H1 (cell line): Measurements from ENCODE around the gene ATF3. TPM values are rescaled to one million over a fixed set of nuclear protein-coding genes. Genes with fewer than 3 reads are reported as not detected.

ENCODE experiments used
- CTCF ChIA-PET: fragments of 300-600 bp; sonication (Branson Sonifier 250); formaldehyde crosslinking; loops from one replicate; lab custom pipeline; 2021; ENCODE audit not compliant: partially characterized antibody; lab: Charles Lee
- POLR2A ChIA-PET: fragments of 300-600 bp; sonication (Branson Sonifier 250); formaldehyde crosslinking; loops from one replicate; lab custom pipeline; 2021; ENCODE audit warnings: inconsistent platforms; ENCODE audit not compliant: partially characterized antibody; lab: Charles Lee
- DNase-seq, 2 experiments: peaks; one replicate each; pipeline versions ENCODE4 v3.0.0 to v3.0.0-alpha.2; 2010 to 2022; ENCODE audit warnings: low spot score in 2 of 2, low read depth in 1 of 2, mixed read lengths in 1 of 2
- FAIRE-seq: peaks from 2 replicates; lab custom pipeline; 2011; peaks lifted over from hg19 to GRCh38; lab: Jason Lieb, UNC
- H2AFZ ChIP-seq: 2 replicates; pipeline ENCODE4 v1.8.1; 2012; ENCODE audit warnings: low read length, inconsistent platforms
- H2AK5ac ChIP-seq: 2 replicates; pipeline ENCODE4 v1.6.1; 2013; ENCODE audit warnings: low read depth, low read length
- H2BK120ac ChIP-seq: replicated peaks from 2 replicates; pipeline ENCODE3; 2013; ENCODE audit warnings: low read depth, low read length, inconsistent platforms
- H2BK12ac ChIP-seq: 2 replicates; pipeline ENCODE4 v1.6.1; 2013; ENCODE audit warnings: low read depth, low read length
- H2BK15ac ChIP-seq: 2 replicates; pipeline ENCODE4 v1.6.1; 2013; ENCODE audit warnings: low read length
- H2BK20ac ChIP-seq: 2 replicates; pipeline ENCODE4 v1.6.1; 2013; ENCODE audit warnings: low read length
- H2BK5ac ChIP-seq: 2 replicates; pipeline ENCODE4 v1.6.1; 2013; ENCODE audit warnings: low read depth, low read length
- H3K14ac ChIP-seq: 2 replicates; pipeline ENCODE4 v1.6.1; 2013; ENCODE audit warnings: inconsistent platforms; ENCODE audit not compliant: insufficient read length
- H3K18ac ChIP-seq: 2 replicates; pipeline ENCODE4 v1.6.1; 2013; ENCODE audit warnings: low read length; ENCODE audit errors: extremely low read depth
- H3K23ac ChIP-seq: 2 replicates; pipeline ENCODE4 v1.6.1; 2013; ENCODE audit warnings: inconsistent platforms; ENCODE audit not compliant: insufficient read length
- H3K23me2 ChIP-seq: 2 replicates; pipeline ENCODE4 v1.6.1; 2013; ENCODE audit warnings: low read depth, low read length
- H3K27ac ChIP-seq: 2 replicates; pipeline ENCODE4 v1.6.1; 2011; ENCODE audit warnings: low read depth, low read length, inconsistent platforms
- H3K27me3 ChIP-seq, 4 experiments: replicated peaks in 1 of 4; 1 replicate in 1 of 4; 2 replicates in 3 of 4; pipeline versions ENCODE4 v1.6.1 to v1.8.1; 2011 to 2013; ENCODE audit warnings: low read length in 3 of 4, mild to moderate bottlenecking in 3 of 4, inconsistent platforms in 2 of 4, mixed read lengths in 2 of 4, moderate library complexity in 1 of 4; ENCODE audit not compliant: control insufficient read depth in 3 of 4, insufficient read depth in 3 of 4; ENCODE audit errors: extremely low read depth in 1 of 4
- H3K36me3 ChIP-seq, 4 experiments: 2 replicates each; pipeline versions ENCODE4 v1.6.1 to v1.8.1; 2011 to 2013; ENCODE audit warnings: mild to moderate bottlenecking in 4 of 4, low read length in 3 of 4, moderate library complexity in 2 of 4, control low read depth in 1 of 4, inconsistent platforms in 1 of 4; ENCODE audit not compliant: insufficient read depth in 4 of 4, control insufficient read depth in 2 of 4
- H3K4ac ChIP-seq: replicated peaks from 2 replicates; pipeline ENCODE3; 2013; ENCODE audit warnings: low read length, low read depth, mixed read lengths, inconsistent platforms; ENCODE audit not compliant: insufficient read length
- H3K4me1 ChIP-seq, 4 experiments: replicated peaks in 1 of 4; 1 replicate in 1 of 4; 2 replicates in 3 of 4; pipeline versions ENCODE4 v1.6.1 to v1.8.1; 2011 to 2013; ENCODE audit warnings: low read length in 3 of 4, inconsistent platforms in 2 of 4, mixed read lengths in 1 of 4; ENCODE audit not compliant: insufficient read depth in 4 of 4, control insufficient read depth in 3 of 4
- H3K4me2 ChIP-seq, 2 experiments: 2 replicates each; pipeline versions ENCODE4 v1.6.1 to v1.8.1; 2011 to 2013; ENCODE audit warnings: low read depth in 2 of 2, low read length in 2 of 2, control low read depth in 1 of 2, inconsistent platforms in 1 of 2, mild to moderate bottlenecking in 1 of 2; ENCODE audit not compliant: insufficient read depth in 1 of 2
- H3K4me3 ChIP-seq, 4 experiments: fragments of 200-600, 300-600 bp in 1 of 4; sonication (generic), shearing (Covaris generic), sonication (Bioruptor Twin) in 1 of 4; 2 replicates each; pipeline versions ENCODE4 v1.5.1 to v1.8.1; 2011 to 2016; ENCODE audit warnings: low read length in 4 of 4, low read depth in 3 of 4, control low read depth in 2 of 4, inconsistent platforms in 2 of 4, mild to moderate bottlenecking in 2 of 4, mixed read lengths in 1 of 4, moderate library complexity in 1 of 4; ENCODE audit not compliant: insufficient read depth in 2 of 4; ENCODE audit errors: extremely low read depth in 1 of 4
- H3K56ac ChIP-seq: replicated peaks from 2 replicates; pipeline ENCODE3; 2013; ENCODE audit warnings: low read depth, mild to moderate bottlenecking, mixed read lengths, low read length, inconsistent platforms; ENCODE audit not compliant: insufficient read length
- H3K79me1 ChIP-seq: 2 replicates; pipeline ENCODE4 v1.6.1; 2013; ENCODE audit warnings: low read depth, low read length, control low read depth
- H3K79me2 ChIP-seq, 2 experiments: 2 replicates each; pipeline versions ENCODE4 v1.6.1 to v1.8.1; 2012 to 2013; ENCODE audit warnings: low read length in 2 of 2, mild to moderate bottlenecking in 2 of 2, inconsistent platforms in 1 of 2; ENCODE audit not compliant: insufficient read depth in 2 of 2, control insufficient read depth in 1 of 2
- H3K9ac ChIP-seq, 4 experiments: replicated peaks in 1 of 4; 1 replicate in 1 of 4; 2 replicates in 3 of 4; pipeline versions ENCODE4 v1.6.1 to v1.8.1; 2011 to 2013; ENCODE audit warnings: low read depth in 3 of 4, low read length in 3 of 4, control low read depth in 2 of 4, mild to moderate bottlenecking in 2 of 4, moderate library complexity in 2 of 4, inconsistent platforms in 1 of 4; ENCODE audit errors: extremely low read depth in 1 of 4
- H3K9me3 ChIP-seq, 2 experiments: 2 replicates each; pipeline versions ENCODE4 v1.6.1 to v1.8.1; 2012 to 2013; ENCODE audit warnings: mild to moderate bottlenecking in 2 of 2, moderate library complexity in 2 of 2, control low read depth in 1 of 2, inconsistent platforms in 1 of 2, low read depth in 1 of 2, low read length in 1 of 2, mixed read lengths in 1 of 2; ENCODE audit not compliant: insufficient read depth in 2 of 2
- H4K20me1 ChIP-seq, 2 experiments: replicated peaks in 1 of 2; 2 replicates each; pipeline versions ENCODE3 to v1.8.1; 2011 to 2013; ENCODE audit warnings: inconsistent platforms in 2 of 2, low read length in 2 of 2, mild to moderate bottlenecking in 1 of 2; ENCODE audit not compliant: insufficient read depth in 2 of 2, control insufficient read depth in 1 of 2
- H4K5ac ChIP-seq: 2 replicates; pipeline ENCODE4 v1.6.1; 2013; ENCODE audit warnings: low read length, low read depth, mixed read lengths, inconsistent platforms; ENCODE audit not compliant: insufficient read length
- H4K8ac ChIP-seq: 2 replicates; pipeline ENCODE4 v1.8.0; 2013; ENCODE audit warnings: mild to moderate bottlenecking, moderate library complexity, low read length, inconsistent platforms; ENCODE audit not compliant: insufficient read depth; ENCODE audit errors: extremely low read depth
- H4K91ac ChIP-seq: replicated peaks from 2 replicates; pipeline ENCODE3; 2013; ENCODE audit warnings: low read length, mixed read lengths, inconsistent platforms; ENCODE audit not compliant: insufficient read length
- SP4 ChIP-seq: IDR thresholded peaks from 2 replicates; pipeline ENCODE4 v1.6.1; 2012; ENCODE audit warnings: low read length, inconsistent platforms
- WGBS, 2 experiments: shearing (Covaris generic) in 1 of 2; methylation state at CpG; one replicate each; pipeline versions ENCODE4 v1.1.6 to v1.1.7; 2013 to 2015; ENCODE audit warnings: low lambda C conversion rate in 2 of 2, mixed read lengths in 2 of 2, inconsistent platforms in 1 of 2, low coverage in 1 of 2, missing lambda C conversion rate in 1 of 2; ENCODE audit not compliant: insufficient replicate concordance in 2 of 2, insufficient coverage in 1 of 2, insufficient read length in 1 of 2; ENCODE audit errors: extremely low coverage in 1 of 2, missing lambda C conversion rate in 1 of 2; 5-methylcytosine and 5-hydroxymethylcytosine counted together
- polyA plus RNA-seq, 7 experiments: library from polyadenylated mRNA; depleted of rRNA in 3 of 7; stranded (reverse) in 5 of 7; unstranded in 2 of 7; fragments of >200 nt in 5 of 7; fragments of 200-250 nt in 2 of 7; gene quantifications; 1 replicate in 5 of 7; 2 replicates in 1 of 7; 4 replicates in 1 of 7; pipeline versions ENCODE4 v1.2.1 to v1.2.3, GENCODE V29; 2011 to 2013; ENCODE audit warnings: missing spikeins in 2 of 7, mixed read lengths in 2 of 7
- total RNA-seq: library from RNA; stranded (reverse); fragmentation: NEBNext Ultra II Directional; extraction: Animal tissue kit (Norgen Biotek cat#: 25700); gene quantifications from 2 replicates; pipeline ENCODE4 v1.2.1, GENCODE V29; 2021

ATF3 gene
- total and polyA plus RNA-seq, 2 of the 8 experiments (the other 6 are each of a cell fraction or from before 2014, with no cell fraction given), result 12.2 to 27.7 TPM

DNA sequence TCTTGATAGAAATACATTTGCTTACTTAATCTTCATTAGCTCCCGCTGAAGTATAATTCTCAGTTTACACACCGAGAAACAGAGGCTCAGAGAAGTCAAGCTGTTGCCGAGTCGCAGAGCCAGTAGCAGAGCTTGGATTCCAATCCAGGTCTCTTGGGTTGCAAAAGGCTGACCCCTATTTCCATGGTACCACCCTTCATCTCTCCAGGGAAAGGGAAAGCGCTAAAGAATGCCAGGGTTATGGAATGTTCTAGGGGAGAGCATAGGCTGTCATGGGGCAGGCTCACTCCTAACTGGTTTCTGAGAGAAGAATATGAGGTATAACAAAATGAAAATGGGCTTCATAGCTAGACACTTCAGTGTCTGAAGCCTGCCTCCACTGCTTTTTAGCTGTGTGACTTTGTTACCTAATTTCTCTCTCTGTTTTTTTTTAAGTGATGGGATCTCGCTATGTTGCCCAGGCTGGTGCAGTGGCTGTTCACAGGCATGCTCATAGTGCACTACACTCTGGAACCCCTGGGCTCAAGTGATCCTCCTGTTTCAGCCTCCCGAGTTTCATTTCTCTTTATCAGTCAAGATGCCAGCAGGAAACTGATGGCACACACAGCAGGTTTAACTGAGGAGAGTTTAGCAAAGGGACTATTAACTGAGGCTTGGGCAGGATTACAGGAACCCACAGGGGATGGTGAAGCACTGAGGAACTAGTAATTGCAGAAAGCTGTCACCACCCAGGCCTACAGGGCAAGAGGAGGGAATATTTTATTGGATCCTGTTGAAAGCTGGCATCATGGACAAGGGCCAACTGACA is 25.5 kb upstream of the ATF3 start:
- H3K79me1 ChIP-seq, result no peaks in the 10 kb centered on the region
- H3K23me2 ChIP-seq, result no peaks in the 10 kb centered on the region

More for the DNA sequence above, 25.5 kb upstream of the ATF3 start:
- Histone ChIP-seq H3K18ac (no peak overlapping the region), H3K56ac (no peak overlapping the region), H2BK120ac (no peak overlapping the region), H4K91ac (no peak overlapping the region), H2AFZ (no peak overlapping the region; the same call in 1 of the 2 replicates), H3K27ac (no peak overlapping the region), H2AK5ac (no peak overlapping the region), H3K79me2 (no peaks in the 10 kb centered on the region), H3K14ac (no peak overlapping the region), H4K8ac (no peak overlapping the region), H3K9ac (no peak overlapping the region), H3K4me3 (no peak overlapping the region), H3K9me3 (no peaks in the 10 kb centered on the region), H2BK5ac (no peak overlapping the region), H2BK12ac (no peak overlapping the region), H3K4me2 (no peak overlapping the region), H2BK15ac (no peak overlapping the region), H3K36me3 (no peaks in the 10 kb centered on the region), H4K5ac (no peak overlapping the region), H4K20me1 (no peaks in the 10 kb centered on the region), H3K27me3 (no peaks in the 10 kb centered on the region), H2BK20ac (no peak overlapping the region), H3K23ac (no peak overlapping the region), H3K4ac (no peak overlapping the region), H3K4me1 (peaks cover 0 to 7% (median 3%) of the 10 kb centered on the region in 4 experiments; a peak in 4 of 7 replicates)
- FAIRE-seq (no peak), DNase-seq (no peak)
- ChIA-PET CTCF (interaction anchor here (0.8 to 1.5 kb wide), 7 partner anchors 11 to 127 kb away, joined by 3 to 8 read pairs (median 3); no protein-coding TSS in a partner anchor), POLR2A (interaction anchor here (1.3 to 2.7 kb wide), 2 partner anchors 16 to 25 kb away, joined by 3 to 14 read pairs; partner anchors contain the start of gene ATF3)
- 94% methylated on average over 7 of the region's 7 CpGs; no CpG with 5 or more reads in 1 of the 2 experiments for WGBS, 2 experiments
- no peak for TF ChIP-seq SP4
